ENCODE data around the gene CCDC112.

- TF ChIP-seq CTCF (IDR thresholded peaks at IDR 0.05 in 2 of 3, conservative IDR thresholded peaks at IDR 0.05 in 1 of 3; ENCODE audit: insufficient read depth in 2 of 3, low read depth in 1 of 3, low read length in 3 of 3) (no peak), ZNF639 (CRISPR knock-in tag; conservative IDR thresholded peaks at IDR 0.05 in 1 of 2, IDR thresholded peaks at IDR 0.05 in 1 of 2) (no peak), NR2C2 (CRISPR knock-in tag; IDR thresholded peaks at IDR 0.05) (no peak), NR2C2 (tag; IDR thresholded peaks at IDR 0.05) (no peak), ZNF121 (CRISPR knock-in tag; conservative IDR thresholded peaks at IDR 0.05) (no peak), ZFP30 (CRISPR knock-in tag; IDR thresholded peaks at IDR 0.05; ENCODE audit: borderline replicate concordance) (no peak), LEF1 (IDR thresholded peaks at IDR 0.05) (no peak), HDAC3 (IDR thresholded peaks at IDR 0.05; ENCODE audit: borderline replicate concordance, partially characterized antibody) (no peak), HNRNPK (IDR thresholded peaks at IDR 0.05; ENCODE audit: low read depth, low read length, poor library complexity, severe bottlenecking) (no peak), ATF7 (IDR thresholded peaks at IDR 0.05) (no peak), ZBED1 (IDR thresholded peaks at IDR 0.05) (no peak), MXI1 (IDR thresholded peaks at IDR 0.05; ENCODE audit: low read depth, low read length) (no peak), RFX5 (IDR thresholded peaks at IDR 0.05; ENCODE audit: low read depth, low read length) (no peak), MYC (IDR thresholded peaks at IDR 0.05; ENCODE audit: low read depth, low read length) (no peak), MYC (CRISPR knock-in tag; IDR thresholded peaks at IDR 0.05; ENCODE audit: borderline replicate concordance, low read depth) (no peak), RERE (CRISPR knock-in tag; IDR thresholded peaks at IDR 0.05; ENCODE audit: borderline replicate concordance) (no peak)
Observed at GRCh38 chr5:115322729-115323128, 26.3 kb upstream of the CCDC112 start.

Measured in K562 (cell line).